ENCODE data around the gene ZNF366.

- TF ChIP-seq CTCF (conservative IDR thresholded peaks at IDR 0.05; ENCODE audit: low read length): no peak
- no peak for TF ChIP-seq EZH2phosphoT487 (IDR thresholded peaks at IDR 0.05; ENCODE audit: borderline replicate concordance)
Observed at GRCh38 chr5:72443883-72444282, 63.3 kb downstream of the ZNF366 start.
